ENCODE data around the gene G6PC1. TPM values are rescaled to one million over a fixed set of nuclear protein-coding genes. Genes with fewer than 3 reads are reported as not detected.

The G6PC1 gene
- total and polyA plus RNA-seq, 2 of the 13 experiments (the other 11 are each of a cell fraction or from before 2014, with no cell fraction given) = 1.7 to 37.9 TPM

- TF ChIP-seq ZBTB14 (CRISPR knock-in tag; IDR thresholded peaks at IDR 0.05) = no peak
- TF ChIP-seq AHDC1 (CRISPR knock-in tag; IDR thresholded peaks at IDR 0.05; ENCODE audit: borderline replicate concordance) = peak; percentile 82; the same call in 1 of the 2 replicates
- no peak for TF ChIP-seq PREB (CRISPR knock-in tag; IDR thresholded peaks at IDR 0.05)
- TF ChIP-seq CREB1 (IDR thresholded peaks at IDR 0.05) = peak; percentile 53
- no peak; the same call in 1 of the 2 replicates for TF ChIP-seq CREB1 (CRISPR knock-in tag; IDR thresholded peaks at IDR 0.05)
- peak; percentile 5; the same call in 1 of the 2 replicates for TF ChIP-seq ZC3H13 (CRISPR knock-in tag; IDR thresholded peaks at IDR 0.05)
- peak; percentile 67; the same call in 1 of the 3 replicates for TF ChIP-seq MXI1 (IDR thresholded peaks at IDR 0.05; ENCODE audit: borderline replicate concordance, low read depth, low read length)
- peak; percentile 62; the same call in 1 of the 2 replicates for TF ChIP-seq ZNF264 (CRISPR knock-in tag; IDR thresholded peaks at IDR 0.05)
- no peak for TF ChIP-seq KDM1A (CRISPR knock-in tag; IDR thresholded peaks at IDR 0.05)
- TF ChIP-seq GATA4 (IDR thresholded peaks at IDR 0.05; ENCODE audit: borderline replicate concordance, low read depth) = peak; percentile 42; the same call in 1 of the 2 replicates
- TF ChIP-seq STAT5B (CRISPR knock-in tag; IDR thresholded peaks at IDR 0.05) = peak; percentile 39; the same call in 1 of the 2 replicates
- peak; percentile 46; the same call in 1 of the 2 replicates for TF ChIP-seq SP5 (CRISPR knock-in tag; IDR thresholded peaks at IDR 0.05; ENCODE audit: borderline replicate concordance, low read depth)
- no peak for TF ChIP-seq ZNF329 (CRISPR knock-in tag; IDR thresholded peaks at IDR 0.05; ENCODE audit: low read depth)
- peak; percentile 76; the same call in 1 of the 2 replicates for TF ChIP-seq ZNF609 (CRISPR knock-in tag; IDR thresholded peaks at IDR 0.05; ENCODE audit: borderline replicate concordance)
- 0 out of 2 replicates have a peak, but pooled peaks have one; percentile 68 for TF ChIP-seq ZNF580 (CRISPR knock-in tag; IDR thresholded peaks at IDR 0.05; ENCODE audit: borderline replicate concordance, low read depth)
Measured at GRCh38 chr17:42900460-42901331, at the start of gene G6PC1 (continued).

Data from HepG2 (cell line).